Osteoblast (primary cell): Measurements from ENCODE around the gene LDB3. TPM values are rescaled to one million over a fixed set of nuclear protein-coding genes. Genes with fewer than 3 reads are reported as not detected.

Source experiments
- DNase-seq: peaks from one replicate; pipeline ENCODE4 v3.0.0; 2011; ENCODE audit warnings: low spot score, mixed read lengths; ENCODE audit not compliant: insufficient read length; ENCODE audit errors: missing footprints
- H2AFZ ChIP-seq: 2 replicates; pipeline ENCODE4 v1.6.0; 2011; ENCODE audit warnings: mild to moderate bottlenecking, low read length
- H3K27ac ChIP-seq: 2 replicates; pipeline ENCODE4 v1.5.1; 2011; ENCODE audit warnings: mild to moderate bottlenecking, low read depth, low read length, moderate library complexity
- H3K27me3 ChIP-seq: 2 replicates; pipeline ENCODE4 v1.6.0; 2012; ENCODE audit warnings: mild to moderate bottlenecking, control low read depth, inconsistent platforms, low read length, moderate library complexity; ENCODE audit not compliant: insufficient read depth
- H3K36me3 ChIP-seq: 2 replicates; pipeline ENCODE4 v1.5.1; 2011; ENCODE audit warnings: mild to moderate bottlenecking, low read length, control low read depth, moderate library complexity; ENCODE audit not compliant: insufficient read depth
- H3K4me1 ChIP-seq: 2 replicates; pipeline ENCODE4 v1.5.1; 2011; ENCODE audit warnings: mild to moderate bottlenecking, low read length, control low read depth, moderate library complexity; ENCODE audit not compliant: insufficient read depth
- H3K4me2 ChIP-seq: 2 replicates; pipeline ENCODE4 v1.6.0; 2011; ENCODE audit warnings: mild to moderate bottlenecking, low read length; ENCODE audit not compliant: insufficient read depth
- H3K4me3 ChIP-seq: fragments of 200-600 bp; sonication (generic); 3 replicates; pipeline ENCODE4 v1.5.1; 2012; ENCODE audit warnings: mild to moderate bottlenecking, low read length, inconsistent platforms; ENCODE audit not compliant: insufficient read depth
- H3K79me2 ChIP-seq: 2 replicates; pipeline ENCODE4 v1.6.0; 2012; ENCODE audit warnings: mild to moderate bottlenecking, low read length, control low read depth, inconsistent platforms; ENCODE audit not compliant: insufficient read depth
- H3K9me3 ChIP-seq: 2 replicates; pipeline ENCODE4 v1.5.1; 2011; ENCODE audit warnings: low read depth, low read length, control low read depth
- H4K20me1 ChIP-seq: 2 replicates; pipeline ENCODE4 v1.6.0; 2012; ENCODE audit warnings: mild to moderate bottlenecking, low read length, control low read depth; ENCODE audit not compliant: insufficient read depth
- CTCF ChIP-seq: IDR thresholded peaks from 2 replicates; pipeline ENCODE4 v1.5.1; 2011; ENCODE audit warnings: mild to moderate bottlenecking, low read depth, low read length, moderate library complexity; ENCODE audit errors: extremely low read depth
- total RNA-seq: library from RNA; depleted of rRNA; stranded (reverse); fragments of >200 nt; gene quantifications from 2 replicates; pipeline ENCODE4 v1.2.3, GENCODE V29; 2012

Gene LDB3
- total RNA-seq, 1 donor, result under 0.01 TPM

GRCh38 chr10:86763404-86763803 lies 95.1 kb downstream of the LDB3 start:
- DNase-seq, result peak; percentile 29
- H3K4me2 ChIP-seq, result no peak overlapping the region
- no peak overlapping the region for H3K4me3 ChIP-seq
- H3K36me3 ChIP-seq, result no peaks in the 10 kb centered on the region
- no peaks in the 10 kb centered on the region for H3K9me3 ChIP-seq
- no peak for TF ChIP-seq CTCF
- H2AFZ ChIP-seq, result no peak overlapping the region
- H3K27me3 ChIP-seq, result no peaks in the 10 kb centered on the region
- H3K4me1 ChIP-seq, result peaks cover 8% of the 10 kb centered on the region
- peaks cover 94% of the 10 kb centered on the region for H3K79me2 ChIP-seq
- no peak overlapping the region for H3K27ac ChIP-seq
- H4K20me1 ChIP-seq, result peaks cover 47% of the 10 kb centered on the region

GRCh38 chr10:86765548-86765947 lies 97.2 kb downstream of the LDB3 start:
- H3K27me3 ChIP-seq, result no peaks in the 10 kb centered on the region
- H2AFZ ChIP-seq, result no peak overlapping the region
- H3K27ac ChIP-seq, result no peak overlapping the region
- no peak overlapping the region for H3K4me2 ChIP-seq
- peaks cover 94% of the 10 kb centered on the region for H3K79me2 ChIP-seq
- TF ChIP-seq CTCF, result no peak
- no peaks in the 10 kb centered on the region for H3K4me1 ChIP-seq
- H3K36me3 ChIP-seq, result no peaks in the 10 kb centered on the region
- no peaks in the 10 kb centered on the region for H3K9me3 ChIP-seq
- H4K20me1 ChIP-seq, result peaks cover 53% of the 10 kb centered on the region
- no peak overlapping the region for H3K4me3 ChIP-seq
- peak; percentile 10 for DNase-seq

- DNase-seq, result no peak
- peaks cover 89% of the 10 kb centered on the region for H3K79me2 ChIP-seq
- no peak overlapping the region for H3K27ac ChIP-seq
- H4K20me1 ChIP-seq, result peaks cover 35% of the 10 kb centered on the region
- no peaks in the 10 kb centered on the region for H3K9me3 ChIP-seq
- no peak overlapping the region for H2AFZ ChIP-seq
- H3K27me3 ChIP-seq, result no peaks in the 10 kb centered on the region
- TF ChIP-seq CTCF, result no peak
- H3K4me3 ChIP-seq, result no peak overlapping the region
- H3K4me1 ChIP-seq, result no peaks in the 10 kb centered on the region
- no peaks in the 10 kb centered on the region for H3K36me3 ChIP-seq
- no peak overlapping the region for H3K4me2 ChIP-seq
Observed at GRCh38 chr10:86768412-86769062, 100.2 kb downstream of the LDB3 start.

- no peaks in the 10 kb centered on the region for H3K36me3 ChIP-seq
- no peak overlapping the region for H3K4me2 ChIP-seq
- H2AFZ ChIP-seq, result no peak overlapping the region
- TF ChIP-seq CTCF, result no peak
- DNase-seq, result no peak
- H3K9me3 ChIP-seq, result no peaks in the 10 kb centered on the region
- H3K4me1 ChIP-seq, result peaks cover 2% of the 10 kb centered on the region
- peaks cover 34% of the 10 kb centered on the region for H4K20me1 ChIP-seq
- H3K27me3 ChIP-seq, result no peaks in the 10 kb centered on the region
- no peak overlapping the region for H3K27ac ChIP-seq
- H3K79me2 ChIP-seq, result peaks cover 82% of the 10 kb centered on the region
- H3K4me3 ChIP-seq, result no peak overlapping the region
Observed at GRCh38 chr10:86769991-86770390, 101.7 kb downstream of the LDB3 start.
